Measurements from ENCODE around the gene TTC27.

- TF ChIP-seq CTCF (IDR thresholded peaks at IDR 0.05), result no peak
- TF ChIP-seq POLR2A (IDR thresholded peaks at IDR 0.05), result no peak
These were observed 5.1 kb upstream of the TTC27 start for GRCh38 chr2:32622570-32623310.

Measured in right lobe of liver (tissue), 4 donors.